ENCODE measurements around the gene CCDC142.

CCDC142 gene

DNA sequence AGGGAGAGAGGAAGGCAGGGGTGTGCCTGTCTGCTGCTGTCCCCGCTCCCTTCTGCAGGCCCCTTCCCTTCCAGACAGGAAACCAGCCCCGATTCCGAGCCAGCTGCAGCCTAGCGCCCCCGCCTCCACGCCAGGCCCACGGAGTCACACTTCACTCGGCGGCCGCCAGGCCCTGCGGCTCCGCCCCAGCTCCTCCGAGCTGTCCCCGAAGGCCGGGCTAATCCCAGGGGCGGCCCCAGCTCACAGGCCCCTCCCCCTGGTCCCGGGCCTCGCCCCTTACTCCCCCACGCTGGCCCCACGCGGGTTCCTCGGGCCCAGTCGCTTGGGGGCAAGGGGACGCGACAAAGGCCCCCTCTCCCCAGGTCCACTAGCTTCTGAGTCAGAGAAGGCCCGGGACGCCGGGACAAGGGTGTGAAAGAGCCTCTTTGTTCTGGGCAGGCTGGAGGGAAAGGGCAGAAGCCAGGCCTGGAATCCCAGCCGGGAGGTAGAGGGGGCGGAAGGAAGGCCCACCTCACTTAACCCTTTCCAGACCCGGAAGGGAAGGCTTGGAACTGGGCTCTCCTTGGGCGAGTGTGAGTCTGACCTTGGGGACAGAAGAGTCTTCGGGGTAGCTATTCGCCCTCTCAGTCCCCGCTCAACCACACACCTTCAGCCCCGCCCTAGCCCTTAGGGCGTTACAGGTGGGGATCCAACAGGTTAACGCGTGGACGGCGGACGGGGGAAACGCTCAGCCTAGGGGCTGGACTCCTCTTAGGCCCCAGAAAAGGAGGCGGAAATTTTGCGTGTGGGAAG, 42.2 kb downstream of the CCDC142 start:
- DNase-seq = peak; percentile 75

DNA sequence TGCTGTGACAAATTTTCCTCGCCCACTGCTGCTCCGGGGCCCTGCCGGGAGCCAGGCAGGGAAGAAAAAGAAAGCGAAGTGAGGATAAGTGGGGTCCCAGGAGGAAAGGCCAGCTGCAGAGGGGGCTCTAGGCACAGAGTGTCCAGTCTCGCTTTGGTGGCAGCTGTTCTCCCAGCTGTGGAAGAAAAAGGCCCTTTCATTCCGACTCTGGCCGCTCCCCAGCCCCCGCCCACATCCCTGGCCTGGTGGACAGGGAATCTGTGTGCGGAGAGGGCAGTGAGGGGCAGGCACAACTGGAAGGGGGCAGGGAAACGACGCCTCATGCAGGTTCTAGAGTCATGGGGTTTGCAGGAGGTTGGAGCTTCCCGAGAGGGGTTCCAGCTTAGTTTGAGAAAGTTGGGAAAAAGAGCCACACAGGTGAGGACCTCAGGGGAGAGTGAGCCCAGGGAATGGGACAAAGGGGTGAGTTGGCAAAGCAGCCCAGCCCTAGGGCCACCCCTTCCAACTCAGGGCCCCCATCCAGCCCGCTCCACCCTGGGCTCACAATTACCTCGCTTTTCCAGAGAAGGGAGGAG, 42.9 kb downstream of the CCDC142 start:
- DNase-seq = no peak

DNA sequence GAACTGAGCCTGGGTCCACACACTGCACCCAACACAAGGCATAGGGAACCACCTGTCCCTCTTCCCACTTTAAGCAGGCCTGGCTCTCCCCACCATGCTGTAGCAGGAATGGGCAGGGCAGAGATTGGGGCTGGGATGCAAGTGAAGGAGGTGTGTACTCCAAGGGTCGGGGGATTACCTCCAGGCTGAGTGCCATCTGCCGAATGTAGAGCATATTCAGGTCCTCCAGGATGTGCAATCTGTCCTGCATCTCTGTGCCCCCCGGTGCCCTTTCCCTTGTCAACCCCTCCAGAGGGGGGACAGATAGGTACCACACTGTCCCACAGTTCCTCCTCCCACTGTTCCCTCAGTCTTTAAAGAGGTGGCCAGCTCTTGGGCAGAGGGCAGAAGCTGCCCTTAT, 43.4 kb downstream of the CCDC142 start:
- no peak for DNase-seq

DNA sequence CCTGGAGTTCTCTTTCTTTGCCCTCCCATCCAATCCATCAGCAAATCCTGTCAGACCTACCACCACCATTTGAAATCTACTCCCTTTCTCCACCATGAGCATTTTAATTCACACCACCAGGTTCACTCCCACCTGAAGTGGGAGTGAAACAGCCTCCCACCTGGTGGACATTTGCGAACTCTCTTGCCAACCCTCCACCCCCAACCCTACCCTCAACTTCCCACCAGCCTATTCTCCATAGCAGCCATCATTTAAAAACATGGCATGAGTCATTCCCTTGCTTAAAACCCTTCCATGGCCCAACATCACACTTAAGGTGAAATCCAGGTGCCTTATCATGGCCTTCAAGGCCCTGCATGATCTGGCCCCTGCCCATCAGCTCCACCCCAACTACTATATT, 44.5 kb downstream of the CCDC142 start:
- DNase-seq = no peak

DNA sequence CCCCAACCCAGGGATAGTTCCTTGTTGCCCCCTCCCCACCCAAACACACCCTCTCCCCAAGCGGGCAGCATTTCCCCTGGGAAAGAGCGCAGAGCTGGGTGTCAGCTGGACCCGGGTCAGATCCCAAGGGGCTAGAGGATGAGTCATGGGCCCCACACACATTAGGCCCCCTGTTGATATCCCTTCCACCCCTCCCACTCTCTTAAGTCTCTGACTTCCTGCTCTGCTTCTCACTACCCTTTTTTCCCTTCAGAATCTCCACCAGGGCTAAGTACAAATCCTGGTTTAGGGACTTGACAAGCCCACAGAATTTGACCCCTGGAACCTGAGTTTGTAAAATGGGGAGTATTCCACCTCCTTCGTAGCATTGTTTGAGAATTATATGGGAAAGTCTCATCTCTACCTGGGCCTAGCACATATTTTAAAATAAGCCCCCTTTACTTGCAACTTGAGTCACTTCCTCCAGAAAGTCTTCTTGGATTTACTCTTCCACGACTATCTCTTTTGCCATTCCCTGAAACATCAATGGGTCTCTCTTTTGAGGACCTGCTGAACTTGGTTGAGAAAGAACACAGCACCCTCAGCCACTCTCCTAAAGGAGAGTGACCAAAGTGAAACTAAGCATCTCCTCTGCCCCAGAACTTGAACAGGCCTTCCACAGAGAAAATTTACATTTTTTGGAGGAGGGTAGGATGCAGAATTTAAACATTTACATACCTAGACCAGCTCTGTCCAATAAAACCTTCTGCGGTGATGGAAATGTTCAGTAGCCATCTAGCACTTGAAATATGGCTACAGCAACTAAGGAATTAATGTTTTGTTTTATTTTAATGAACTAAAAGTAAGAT, 45.7 kb downstream of the CCDC142 start:
- no peak for DNase-seq

DNA sequence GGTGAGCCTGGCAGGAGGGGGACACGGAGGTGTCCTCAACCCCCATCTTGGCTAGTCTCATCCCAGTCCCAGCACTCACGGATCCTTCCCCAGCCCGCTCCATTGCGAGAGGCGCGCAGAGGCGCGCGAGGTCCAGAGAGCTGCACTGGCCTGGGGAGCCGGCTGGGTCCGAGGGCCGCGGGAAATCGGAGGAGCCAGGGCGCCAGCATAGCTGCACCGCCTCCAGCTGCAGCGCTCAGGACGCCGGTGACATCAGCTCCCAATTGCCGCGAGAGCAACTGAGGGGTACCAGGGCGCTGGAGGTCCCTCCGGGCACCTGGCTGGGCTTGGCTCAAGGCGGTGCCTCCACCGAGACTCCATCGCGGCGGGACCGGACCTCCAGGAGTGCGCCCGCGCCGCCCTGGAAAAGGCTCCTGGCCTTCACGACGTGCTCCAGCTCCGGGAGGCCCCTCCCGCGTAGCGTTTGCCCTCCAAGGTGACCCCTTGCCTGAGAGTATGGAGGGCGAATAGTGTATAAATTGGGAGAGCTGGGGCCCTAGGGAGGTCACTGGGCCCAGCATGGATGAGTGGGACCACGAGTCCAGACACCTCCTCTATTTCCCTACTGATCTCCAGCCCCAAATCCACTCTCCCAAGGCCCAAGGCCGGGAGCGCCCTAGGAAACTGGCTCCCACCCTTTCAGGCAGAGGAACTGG, 46.5 kb downstream of the CCDC142 start:
- no peak for DNase-seq

DNA sequence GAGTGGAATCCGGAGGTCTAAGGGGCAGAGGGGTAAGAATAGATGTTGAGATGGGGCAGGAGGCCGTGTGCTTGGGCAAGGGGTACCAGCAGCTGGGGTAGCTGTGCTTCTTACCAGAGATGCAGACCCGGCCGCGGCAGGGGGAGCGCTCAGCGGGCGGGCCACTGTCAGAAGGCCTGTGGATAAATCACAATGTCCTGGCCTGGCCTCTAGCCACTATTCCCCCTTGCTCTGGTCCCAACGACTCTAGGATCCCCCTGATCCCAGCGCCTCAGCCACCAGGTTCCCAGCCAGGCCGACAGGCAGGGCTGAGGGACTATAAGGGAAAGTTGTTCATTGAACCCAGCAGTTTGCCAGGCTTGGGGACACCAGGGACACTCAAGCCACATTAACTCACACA, 52.3 kb downstream of the CCDC142 start:
- DNase-seq = no peak

DNA sequence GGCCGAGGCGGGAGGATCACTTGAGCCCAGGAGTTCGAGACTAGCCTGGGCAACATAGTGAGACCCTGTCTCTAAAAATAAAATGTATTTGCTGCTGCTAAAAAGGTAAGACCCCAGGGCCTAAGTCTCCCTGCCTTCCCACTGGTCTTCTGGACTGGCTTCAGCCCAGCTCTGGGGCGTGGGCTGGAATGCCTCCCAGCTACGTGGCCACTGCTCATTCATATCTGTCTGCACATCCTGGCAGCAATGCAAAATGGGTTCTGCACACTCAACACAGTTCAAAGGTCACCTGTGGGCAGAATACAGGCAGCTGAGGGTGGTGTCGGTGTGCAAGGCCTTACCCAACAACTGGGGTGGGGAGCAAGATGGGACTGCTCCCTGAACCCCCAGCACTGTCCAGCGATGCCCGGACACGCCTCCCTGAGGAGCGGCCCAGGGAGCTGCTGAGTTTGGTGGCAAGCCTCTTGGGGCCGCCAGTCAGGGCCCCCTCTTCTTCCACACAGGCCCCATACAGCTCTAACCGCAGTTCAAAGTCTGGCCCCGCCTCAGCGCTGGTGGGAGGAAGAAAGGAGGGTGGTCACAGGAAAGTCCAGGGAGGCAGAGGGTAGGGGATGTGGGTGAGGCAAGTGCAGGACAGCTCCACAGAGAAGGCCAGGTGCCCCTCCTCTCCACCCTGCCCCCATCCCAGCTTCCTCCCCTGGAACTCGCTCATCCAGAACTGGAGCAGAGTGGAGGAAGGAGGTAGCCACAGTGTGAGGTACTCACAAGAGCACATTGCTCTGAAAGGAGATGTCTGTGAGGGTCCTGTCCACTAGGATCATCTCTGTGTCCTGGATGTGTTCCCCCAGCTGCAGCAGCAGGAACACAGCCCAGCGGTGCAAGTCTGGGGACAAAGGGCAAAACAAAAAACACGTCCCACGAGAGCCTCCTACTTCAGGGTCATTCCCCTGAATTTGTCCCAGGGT, 53.0 kb downstream of the CCDC142 start:
- DNase-seq = no peak

DNA sequence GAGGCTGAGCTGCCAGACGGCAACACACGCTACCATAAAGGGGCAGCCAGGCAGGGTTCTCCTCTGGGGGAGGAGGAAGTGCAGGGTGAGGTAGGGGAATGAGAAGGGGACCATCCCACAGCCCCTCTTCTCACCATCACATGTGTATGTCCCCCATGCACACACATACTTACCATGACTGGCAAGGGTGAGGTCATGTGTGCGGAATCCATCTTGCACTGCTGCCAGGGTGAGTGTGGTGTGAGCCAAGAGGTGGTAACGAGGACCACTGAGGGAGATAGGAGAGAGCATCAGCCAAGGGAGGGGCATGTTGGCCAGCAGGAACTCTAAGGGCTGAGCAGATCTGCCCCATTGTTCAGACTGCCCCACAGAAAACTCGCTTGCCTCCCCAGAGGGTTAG, 54.1 kb downstream of the CCDC142 start:
- DNase-seq = no peak

DNA sequence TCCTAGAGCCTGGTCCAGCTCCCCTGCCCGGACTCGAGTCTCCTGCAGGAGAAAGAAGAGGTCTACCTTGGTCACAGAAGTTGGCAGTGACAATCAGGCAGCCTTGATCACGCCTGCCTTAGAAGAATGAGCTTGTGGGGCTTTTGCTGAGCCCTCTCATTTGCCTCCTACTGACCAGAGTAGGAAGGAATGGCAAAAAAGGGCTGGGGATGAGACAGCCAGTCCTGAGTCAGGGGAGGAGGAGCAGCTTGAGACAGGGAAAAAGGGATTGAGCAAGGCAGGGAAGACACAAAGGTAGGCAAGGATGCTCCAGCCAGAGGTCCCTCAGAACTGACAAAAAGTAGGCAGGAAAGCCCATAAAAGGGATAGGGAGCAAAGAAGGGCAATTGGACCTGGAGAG, 55.2 kb downstream of the CCDC142 start:
- no peak for DNase-seq

DNA sequence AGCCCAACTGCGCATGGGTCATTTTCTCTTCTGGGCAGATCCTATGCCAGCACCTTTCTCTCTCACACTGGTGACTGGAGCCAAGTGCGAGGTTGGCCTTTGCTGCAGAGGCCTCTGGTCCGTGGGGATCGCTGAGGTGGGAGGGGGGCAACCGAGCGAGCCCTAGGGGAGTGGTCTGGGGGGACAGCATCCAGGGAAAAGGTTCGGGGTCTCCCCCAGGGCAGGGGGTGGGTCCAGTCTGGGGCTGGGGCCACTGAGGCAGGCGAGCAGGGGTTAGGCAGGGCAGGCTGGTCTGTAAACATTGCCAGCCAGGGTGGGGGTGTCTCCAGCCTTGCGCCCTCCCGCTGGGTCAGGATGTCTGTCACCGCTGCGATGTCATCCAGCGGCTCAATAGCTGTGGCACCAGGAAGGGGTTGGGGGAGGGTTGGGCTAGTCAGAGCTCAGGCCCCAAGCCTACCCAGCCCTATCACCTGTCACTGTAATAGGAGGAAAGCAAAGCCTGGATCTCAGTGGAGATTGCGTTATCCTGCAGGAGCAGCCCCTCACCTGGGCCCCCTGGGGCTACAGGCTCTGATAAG, 56.5 kb downstream of the CCDC142 start:
- no peak for DNase-seq

DNA sequence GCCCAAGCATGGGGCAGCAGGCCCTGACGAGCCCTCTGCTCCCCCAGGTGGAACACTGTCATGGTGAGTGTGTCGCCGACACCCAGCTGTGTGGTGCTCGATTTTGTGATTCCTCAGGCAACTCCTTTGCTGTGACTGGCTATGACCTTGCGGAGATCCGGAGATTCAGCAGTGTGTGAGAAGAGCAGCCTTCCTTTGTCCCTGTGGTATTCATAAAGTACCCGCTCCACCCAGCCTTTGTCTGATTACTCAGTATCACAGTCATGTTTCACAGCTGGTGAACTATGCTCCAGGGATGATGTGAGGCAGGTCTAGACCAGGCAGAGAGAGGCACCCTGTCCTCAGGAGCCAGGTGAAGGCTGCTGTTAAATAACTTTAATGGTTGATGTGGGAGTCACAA, 57.3 kb downstream of the CCDC142 start:
- no peak for DNase-seq

DNA sequence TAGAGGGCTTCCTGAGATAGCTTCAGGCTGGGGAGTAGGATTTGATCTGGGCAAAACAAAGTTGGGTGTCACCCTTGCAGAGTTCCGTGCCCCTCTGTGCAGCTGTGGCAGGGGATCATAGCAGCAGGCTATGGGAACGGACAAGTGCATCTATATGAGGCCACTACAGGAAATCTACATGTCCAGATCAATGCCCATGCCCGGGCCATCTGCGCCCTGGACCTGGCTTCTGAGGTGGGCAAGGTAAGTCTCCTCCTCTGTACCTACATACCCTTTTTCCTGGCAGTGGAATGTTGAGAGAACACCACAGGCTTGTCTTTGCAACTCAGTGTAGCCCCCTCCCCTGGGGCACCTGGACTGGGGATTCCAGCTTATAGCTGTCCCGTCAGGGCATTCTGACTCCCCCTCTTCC, 57.8 kb downstream of the CCDC142 start:
- DNase-seq = no peak

DNA sequence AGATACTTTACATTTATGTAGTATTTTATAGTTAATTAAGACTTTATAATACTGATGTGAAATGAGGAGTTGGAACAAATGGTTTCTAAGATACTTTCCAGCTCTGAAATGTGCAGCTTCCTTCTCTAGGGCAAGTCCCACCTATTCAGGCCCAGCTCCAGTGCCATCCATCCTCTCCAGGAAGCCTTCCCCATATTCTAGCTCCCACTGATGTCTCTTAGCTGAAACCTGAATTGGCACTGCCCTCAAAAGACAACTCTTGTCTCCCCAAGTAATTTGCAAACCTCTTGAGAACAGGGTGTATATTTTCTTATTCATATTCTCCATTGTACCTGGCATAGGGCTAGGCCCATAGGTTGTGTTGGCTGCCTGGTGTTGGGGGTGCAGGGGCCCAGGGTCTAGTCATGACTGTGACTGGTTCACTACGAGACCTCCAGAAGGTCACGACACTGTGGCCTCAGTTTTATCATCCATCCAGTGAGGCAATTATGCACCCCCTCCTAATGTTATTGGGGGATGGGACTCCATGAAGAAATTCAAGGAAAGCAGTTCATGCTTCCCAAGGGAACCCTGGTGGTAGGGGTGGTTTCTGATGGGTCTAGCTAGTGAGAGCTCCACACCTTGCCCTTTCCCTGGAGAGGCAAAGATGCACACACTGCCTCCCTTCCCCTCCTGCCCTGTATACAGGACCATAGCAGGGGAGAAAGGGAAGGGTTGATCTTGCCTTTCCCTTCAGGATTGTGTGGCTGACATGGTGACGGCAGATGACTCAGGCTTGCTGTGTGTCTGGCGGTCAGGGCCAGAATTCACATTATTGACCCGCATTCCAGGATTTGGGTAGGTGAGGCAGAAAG, 58.4 kb downstream of the CCDC142 start:
- DNase-seq = no peak

Data from NCI-H510A (cell line).